Activated T-helper 1 cell treated with Interleukin-2 at 50 U/mL for 16 hours (primary cell): ENCODE data around the gene WDR1.

ENCODE experiments used
- DNase-seq: peaks from one replicate; pipeline ENCODE4 v3.0.0-alpha.2; 2020; ENCODE audit warnings: low read depth

WDR1 gene

GRCh38 chr4:10113362-10114047 lies 3.1 kb downstream of the WDR1 start:
- no peak for DNase-seq

- DNase-seq = no peak
Measured at GRCh38 chr4:10112658-10113284, 3.8 kb downstream of the WDR1 start.

- no peak for DNase-seq
Measured at GRCh38 chr4:10111067-10111801, 5.4 kb downstream of the WDR1 start.

GRCh38 chr4:10109995-10110670 lies 6.5 kb downstream of the WDR1 start:
- DNase-seq = no peak

- DNase-seq = no peak
Measured at GRCh38 chr4:10108818-10109783, 7.5 kb downstream of the WDR1 start.

- no peak for DNase-seq
Measured at GRCh38 chr4:10108391-10108790, 8.2 kb downstream of the WDR1 start.

- DNase-seq = no peak
Measured at GRCh38 chr4:10107111-10108091, 9.2 kb downstream of the WDR1 start.

GRCh38 chr4:10106421-10107039 lies 10.1 kb downstream of the WDR1 start:
- DNase-seq = peak; percentile 49

GRCh38 chr4:10105920-10106319 lies 10.7 kb downstream of the WDR1 start:
- DNase-seq = no peak

- DNase-seq = no peak
Measured at GRCh38 chr4:10105421-10105820, 11.2 kb downstream of the WDR1 start.

- DNase-seq = no peak
Measured at GRCh38 chr4:10104991-10105276, 11.7 kb downstream of the WDR1 start.

GRCh38 chr4:10104211-10104990 lies 12.2 kb downstream of the WDR1 start:
- no peak for DNase-seq

- DNase-seq = no peak
Measured at GRCh38 chr4:10102474-10103332, 13.9 kb downstream of the WDR1 start.

- DNase-seq = no peak
Measured at GRCh38 chr4:10101671-10102473, 14.7 kb downstream of the WDR1 start.

- no peak for DNase-seq
Measured at GRCh38 chr4:10100734-10101216, 15.8 kb downstream of the WDR1 start.

GRCh38 chr4:10099499-10100325 lies 16.9 kb downstream of the WDR1 start:
- no peak for DNase-seq
